HG02938 (cell line): ENCODE measurements around the gene MTMR6.

ENCODE experiments used
- ATAC-seq: cut with Tn5 transposase; IDR thresholded peaks from one replicate; pipeline ENCODE4 v1.9.1; 2021; ENCODE audit warnings: mild to moderate bottlenecking, moderate library complexity; ENCODE audit not compliant: unreplicated experiment

The MTMR6 gene

DNA sequence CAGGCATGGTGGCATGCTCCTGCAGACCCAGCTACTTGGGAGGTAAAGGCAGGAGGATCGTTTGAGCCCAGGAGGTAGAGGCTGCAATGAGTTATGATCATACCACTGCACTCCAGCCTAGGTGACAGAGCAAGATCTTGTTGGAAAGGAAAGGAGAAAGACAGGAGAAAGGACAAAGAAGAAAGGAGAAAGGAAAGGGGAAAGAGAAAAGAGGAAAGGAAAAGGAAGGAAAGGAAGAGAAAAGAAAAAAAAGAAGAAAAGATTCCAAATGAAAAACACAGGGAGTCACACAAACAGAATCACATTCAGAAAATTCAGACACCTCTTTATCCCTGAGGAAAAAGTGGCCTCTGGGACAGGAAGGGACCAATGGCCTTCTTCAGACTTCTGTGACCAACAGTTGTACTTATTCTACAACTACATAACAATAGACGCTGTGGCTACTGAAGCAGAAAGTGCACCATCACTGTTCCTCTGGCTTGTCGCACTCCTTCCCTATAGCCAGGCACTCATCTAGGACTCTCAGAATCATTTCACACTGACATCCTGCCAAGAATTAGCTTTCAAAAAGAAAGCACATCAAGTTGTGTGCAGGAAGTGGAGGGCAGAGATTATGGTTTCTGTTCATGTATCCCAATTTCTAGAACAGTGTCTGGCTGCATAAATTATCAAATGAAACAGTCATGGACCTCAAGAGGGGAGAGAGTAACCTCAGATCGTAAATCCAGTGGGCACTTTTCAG is 5.9 kb downstream of the MTMR6 start:
- ATAC-seq = no peak

- no peak for ATAC-seq
These were observed 6.9 kb downstream of the MTMR6 start for GRCh38 chr13:25280396-25280795.

DNA sequence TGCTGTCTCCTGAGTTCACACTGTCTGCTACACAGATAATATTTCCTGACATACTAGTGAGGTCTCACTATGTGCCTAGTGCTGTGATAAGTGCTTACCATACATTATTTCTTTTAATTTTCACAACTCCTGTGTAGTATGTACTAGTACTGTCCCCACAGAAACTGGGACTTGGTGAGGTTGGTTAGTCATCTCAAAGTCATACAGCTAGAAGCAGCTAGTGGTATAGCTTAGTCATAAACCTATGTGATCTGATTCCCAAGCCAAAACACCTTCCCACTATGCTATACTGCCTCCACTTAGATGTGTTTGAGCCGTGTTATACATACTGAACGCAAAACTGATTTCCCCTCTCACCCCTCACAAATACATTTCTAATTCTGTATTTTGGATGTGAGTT is 10.5 kb downstream of the MTMR6 start:
- no peak for ATAC-seq

GRCh38 chr13:25268561-25268960 is 18.7 kb downstream of the MTMR6 start:
- no peak for ATAC-seq

DNA sequence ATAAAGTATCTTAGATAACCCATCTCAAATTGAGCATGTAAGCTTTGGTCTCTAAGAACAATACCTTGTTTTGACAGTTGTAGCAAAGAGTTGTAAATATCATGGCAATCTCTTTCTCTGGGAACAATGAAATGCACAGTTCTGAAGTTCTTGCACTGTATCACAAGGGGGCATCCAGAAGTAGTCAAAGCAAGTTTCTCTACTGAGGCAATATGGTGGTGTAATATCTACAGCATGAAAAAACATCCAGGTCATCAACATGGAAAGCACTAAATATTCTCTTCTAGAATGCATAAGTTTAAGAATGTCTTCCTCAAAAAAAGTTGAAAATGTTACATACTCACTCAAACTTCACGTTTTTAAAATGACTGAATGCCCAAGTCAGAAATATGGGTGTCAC is 19.6 kb downstream of the MTMR6 start:
- no peak for ATAC-seq

- ATAC-seq = no peak
These were observed 20.6 kb downstream of the MTMR6 start for GRCh38 chr13:25266706-25267105.

- ATAC-seq = no peak
These were observed 25.0 kb downstream of the MTMR6 start for GRCh38 chr13:25262261-25262660.

- ATAC-seq = no peak
These were observed 33.6 kb downstream of the MTMR6 start for GRCh38 chr13:25253702-25254101.

GRCh38 chr13:25252752-25253151 is 34.5 kb downstream of the MTMR6 start:
- no peak for ATAC-seq

GRCh38 chr13:25252225-25252624 is 35.1 kb downstream of the MTMR6 start:
- no peak for ATAC-seq

- no peak for ATAC-seq
These were observed 38.2 kb downstream of the MTMR6 start for GRCh38 chr13:25249001-25249543.

DNA sequence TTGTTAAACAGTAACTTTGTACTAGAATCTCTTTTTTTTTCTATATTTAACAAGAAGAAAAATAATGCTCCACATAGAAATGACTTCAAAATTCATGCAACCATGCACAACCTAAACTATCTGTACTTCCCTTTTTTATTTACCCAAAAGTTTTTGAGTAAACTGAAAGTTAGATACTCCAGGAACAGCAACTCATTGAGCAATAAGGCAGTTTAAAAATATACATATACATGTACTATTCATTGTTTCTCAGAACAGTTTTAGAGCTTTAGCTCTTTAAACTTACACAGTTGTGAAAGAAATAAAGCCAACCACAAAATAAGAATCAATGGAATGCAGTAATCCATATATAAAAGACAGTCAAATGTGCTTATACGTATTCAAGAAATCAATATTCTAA is 39.2 kb downstream of the MTMR6 start:
- ATAC-seq = no peak

- ATAC-seq = no peak
These were observed 39.9 kb downstream of the MTMR6 start for GRCh38 chr13:25247360-25247759.

GRCh38 chr13:25244123-25244522 is 43.2 kb downstream of the MTMR6 start:
- no peak for ATAC-seq

GRCh38 chr13:25242956-25243355 is 44.3 kb downstream of the MTMR6 start:
- ATAC-seq = no peak

GRCh38 chr13:25241007-25241406 is 46.3 kb downstream of the MTMR6 start:
- no peak for ATAC-seq

DNA sequence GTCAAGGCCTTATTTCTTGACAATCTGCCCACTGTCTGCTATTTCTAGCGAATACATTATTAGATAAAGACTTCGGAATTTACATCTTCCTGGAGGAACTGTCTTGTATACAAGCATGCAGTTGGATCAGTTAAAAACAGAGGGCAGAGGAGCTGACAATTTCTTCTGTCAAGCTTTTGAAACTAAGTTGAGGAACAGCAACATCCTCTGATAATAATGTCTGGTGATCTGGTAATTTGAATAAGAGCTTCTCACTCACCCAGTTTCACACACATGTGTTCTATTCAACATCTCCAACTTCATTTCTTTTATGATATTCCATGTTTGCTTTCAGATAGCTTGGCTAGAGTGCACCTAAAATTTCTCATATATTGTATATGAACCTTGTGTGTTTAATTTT is 50.2 kb downstream of the MTMR6 start:
- ATAC-seq = no peak

DNA sequence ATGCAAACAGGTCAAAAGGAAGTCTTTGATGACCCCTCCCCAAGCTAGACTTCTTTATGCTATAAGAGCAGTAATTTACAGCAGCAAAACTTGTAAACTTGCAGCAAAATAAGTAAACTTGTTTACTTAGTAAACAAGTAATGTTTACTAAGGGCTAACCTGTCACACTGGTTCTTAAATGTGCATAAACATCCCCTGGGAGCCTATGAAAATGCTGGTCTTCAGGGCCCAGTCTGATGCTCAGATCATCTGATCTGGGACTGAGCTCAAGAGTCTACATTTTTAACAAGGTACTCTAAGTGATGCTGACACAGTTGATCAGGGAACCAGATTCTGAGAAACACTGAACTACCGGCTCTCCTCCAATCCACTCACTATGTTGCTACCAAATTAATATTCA is 53.4 kb downstream of the MTMR6 start:
- ATAC-seq = no peak

DNA sequence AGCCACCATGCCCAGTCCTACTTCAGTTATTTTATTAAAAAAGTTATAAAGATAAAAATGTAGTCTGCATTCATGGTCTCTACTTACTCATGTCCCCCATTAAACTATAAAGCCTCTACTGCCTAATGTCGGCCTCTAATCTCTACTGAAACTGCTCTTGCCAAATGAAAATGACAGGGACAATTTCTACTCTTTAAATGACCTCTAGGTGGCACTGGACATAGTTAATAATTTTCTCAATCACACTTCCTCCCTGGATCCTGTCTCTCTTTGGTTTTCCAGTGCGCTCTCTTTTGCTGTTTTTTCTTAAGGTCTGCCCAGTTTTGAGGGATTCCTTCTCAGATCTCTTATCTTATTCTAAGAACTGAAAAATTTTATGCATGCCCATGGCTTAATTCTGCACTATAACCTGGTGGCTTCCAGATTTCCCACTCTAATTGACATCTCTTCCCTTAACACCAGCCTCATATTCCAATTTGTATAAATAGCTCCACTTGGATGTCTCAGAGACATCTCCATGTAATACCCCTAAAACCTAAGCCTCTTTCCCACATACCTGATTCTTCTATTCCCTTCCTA is 54.3 kb downstream of the MTMR6 start:
- no peak for ATAC-seq

DNA sequence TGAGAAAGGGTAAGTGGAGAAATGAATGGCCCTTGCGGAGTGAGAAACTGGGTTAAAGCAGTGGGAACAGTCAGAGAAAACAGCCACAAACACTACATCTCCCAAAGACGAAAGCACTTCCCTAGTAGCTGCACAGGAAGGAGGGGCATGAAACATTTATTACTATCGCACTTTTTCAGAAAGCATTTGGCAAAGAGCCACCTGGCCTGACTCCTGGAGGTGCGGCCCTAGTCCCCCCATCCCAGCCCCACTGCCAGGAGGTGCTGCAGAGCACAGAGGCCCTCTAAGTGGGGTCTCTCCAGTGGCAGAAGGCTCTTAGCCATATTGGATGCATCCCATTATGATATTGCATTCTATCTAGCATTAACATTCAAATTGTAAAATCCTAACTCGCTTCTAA is 55.8 kb downstream of the MTMR6 start:
- ATAC-seq = no peak

GRCh38 chr13:25227690-25228089 is 59.6 kb downstream of the MTMR6 start:
- ATAC-seq = no peak

DNA sequence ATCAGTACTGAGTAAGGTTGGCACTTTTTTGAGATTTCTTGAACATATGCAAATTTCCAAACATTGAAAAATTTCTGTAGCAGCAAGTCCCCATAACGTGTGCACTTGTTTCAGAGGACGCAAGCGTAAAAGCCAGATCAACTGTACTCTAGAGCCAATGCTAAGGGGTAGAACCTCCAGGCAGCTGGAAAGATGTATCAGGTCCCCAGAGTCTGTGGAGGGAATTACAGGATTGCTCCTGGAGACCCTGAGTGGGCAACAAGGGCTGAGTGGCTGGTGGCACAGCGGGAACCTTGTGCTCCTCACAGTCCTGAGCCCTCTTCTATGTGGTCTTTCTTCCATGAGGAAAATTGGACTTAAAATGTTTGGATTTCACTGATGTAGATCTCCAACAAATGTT is 61.3 kb downstream of the MTMR6 start:
- ATAC-seq = no peak

GRCh38 chr13:25224151-25224550 is 63.1 kb downstream of the MTMR6 start:
- ATAC-seq = no peak
